B cell (primary cell): ENCODE data around the gene NMT1.

Experiments used
- EZH2 ChIP-seq: IDR thresholded peaks from 2 replicates; pipeline ENCODE4 v1.6.1; 2012; ENCODE audit warnings: borderline replicate concordance, low read depth, mild to moderate bottlenecking, moderate library complexity, low read length; ENCODE audit not compliant: insufficient read depth, poor library complexity, severe bottlenecking
- TF ChIP-seq, protein P1 (sequence below): fragments of 200-600 bp; IDR thresholded peaks from one replicate; pipeline ENCODE4 v1.8.0; 2022; ENCODE audit warnings: antibody characterized with exemption, mild to moderate bottlenecking

DNA sequence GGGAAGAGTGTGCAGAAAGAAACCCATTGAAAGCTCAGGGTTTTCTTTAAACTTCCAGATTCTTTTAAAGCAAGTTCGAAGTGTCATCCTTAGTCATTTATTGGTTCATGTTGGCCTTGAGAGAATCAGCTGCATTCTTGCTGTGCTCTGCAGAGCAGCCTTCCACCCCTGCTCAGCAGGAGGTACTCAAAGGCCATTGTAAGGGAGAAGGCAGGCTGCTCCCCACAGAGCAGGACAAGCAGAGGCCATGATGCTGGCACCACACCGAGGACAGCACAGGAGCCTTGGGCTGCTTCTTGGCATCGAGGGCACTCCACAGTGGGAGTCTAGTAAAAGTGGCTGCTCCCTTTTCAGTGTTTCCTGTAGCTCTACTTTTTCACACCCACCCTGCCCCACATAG, 29.6 kb downstream of the NMT1 start:
- TF ChIP-seq, protein P1, sequence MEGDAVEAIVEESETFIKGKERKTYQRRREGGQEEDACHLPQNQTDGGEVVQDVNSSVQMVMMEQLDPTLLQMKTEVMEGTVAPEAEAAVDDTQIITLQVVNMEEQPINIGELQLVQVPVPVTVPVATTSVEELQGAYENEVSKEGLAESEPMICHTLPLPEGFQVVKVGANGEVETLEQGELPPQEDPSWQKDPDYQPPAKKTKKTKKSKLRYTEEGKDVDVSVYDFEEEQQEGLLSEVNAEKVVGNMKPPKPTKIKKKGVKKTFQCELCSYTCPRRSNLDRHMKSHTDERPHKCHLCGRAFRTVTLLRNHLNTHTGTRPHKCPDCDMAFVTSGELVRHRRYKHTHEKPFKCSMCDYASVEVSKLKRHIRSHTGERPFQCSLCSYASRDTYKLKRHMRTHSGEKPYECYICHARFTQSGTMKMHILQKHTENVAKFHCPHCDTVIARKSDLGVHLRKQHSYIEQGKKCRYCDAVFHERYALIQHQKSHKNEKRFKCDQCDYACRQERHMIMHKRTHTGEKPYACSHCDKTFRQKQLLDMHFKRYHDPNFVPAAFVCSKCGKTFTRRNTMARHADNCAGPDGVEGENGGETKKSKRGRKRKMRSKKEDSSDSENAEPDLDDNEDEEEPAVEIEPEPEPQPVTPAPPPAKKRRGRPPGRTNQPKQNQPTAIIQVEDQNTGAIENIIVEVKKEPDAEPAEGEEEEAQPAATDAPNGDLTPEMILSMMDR: no peak
- no peak for TF ChIP-seq EZH2
